Stimulated activated CD8-positive, alpha-beta memory T cell treated with anti-CD3 and anti-CD28 coated beads, Interleukin-15, amount 100 ng/mL, for 48 hours (primary cell): ENCODE measurements around the gene TRIP10.
"Not testable (repeated sequence)": the region's sequence is repeated elsewhere in the genome, so short reads cannot be mapped to it uniquely, and the experiment has no call there.

Source experiments
- DNase-seq, 2 donors: peaks; one replicate each; pipeline ENCODE4 v3.0.0-alpha.2; 2020; ENCODE audit warnings: low read depth in 2 of 2

TRIP10 gene

GRCh38 chr19:6740589-6741343 is 1.3 kb downstream of the TRIP10 start:
- no peak for DNase-seq

GRCh38 chr19:6743066-6743465 is 3.6 kb downstream of the TRIP10 start:
- DNase-seq, result no peak

GRCh38 chr19:6743714-6744380 is 4.4 kb downstream of the TRIP10 start:
- no peak for DNase-seq

DNA sequence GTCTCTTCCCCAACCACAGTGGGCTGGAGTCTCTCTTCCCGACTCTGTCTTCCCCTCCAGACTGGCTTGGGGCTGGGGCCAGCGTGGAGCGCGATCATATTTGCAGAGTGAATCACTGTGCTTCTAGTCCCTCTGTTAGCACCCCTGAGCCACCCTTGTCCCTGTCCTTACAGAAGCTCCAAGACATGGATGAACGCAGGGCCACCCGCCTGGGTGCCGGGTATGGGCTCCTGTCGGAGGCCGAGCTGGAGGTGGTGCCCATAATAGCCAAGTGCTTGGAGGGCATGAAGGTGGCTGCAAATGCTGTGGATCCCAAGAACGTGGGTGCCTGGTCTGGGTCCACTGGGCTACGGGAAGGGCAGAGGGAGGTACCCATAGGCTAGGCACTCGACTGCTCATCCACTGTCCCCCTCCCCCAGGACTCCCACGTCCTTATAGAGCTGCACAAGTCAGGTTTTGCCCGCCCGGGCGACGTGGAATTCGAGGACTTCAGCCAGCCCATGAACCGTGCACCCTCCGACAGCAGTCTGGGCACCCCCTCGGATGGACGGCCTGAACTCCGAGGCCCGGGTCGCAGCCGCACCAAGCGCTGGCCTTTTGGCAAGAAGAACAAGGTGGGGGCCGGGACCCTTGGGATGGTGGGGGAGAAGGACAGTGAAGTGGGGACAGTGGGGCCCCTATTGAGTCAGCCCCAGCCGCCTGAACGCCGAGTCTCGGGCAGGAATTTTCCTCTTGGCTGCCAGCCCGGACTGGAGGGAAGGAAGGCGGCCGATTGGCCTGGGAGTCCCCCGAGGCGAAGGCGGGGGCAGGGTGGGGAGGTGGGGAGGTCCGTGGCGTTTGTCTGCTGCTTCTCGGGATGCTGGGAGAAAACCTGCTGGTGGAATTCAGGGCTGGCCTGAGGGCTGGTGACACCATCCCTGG is 5.2 kb downstream of the TRIP10 start:
- no peak for DNase-seq

DNA sequence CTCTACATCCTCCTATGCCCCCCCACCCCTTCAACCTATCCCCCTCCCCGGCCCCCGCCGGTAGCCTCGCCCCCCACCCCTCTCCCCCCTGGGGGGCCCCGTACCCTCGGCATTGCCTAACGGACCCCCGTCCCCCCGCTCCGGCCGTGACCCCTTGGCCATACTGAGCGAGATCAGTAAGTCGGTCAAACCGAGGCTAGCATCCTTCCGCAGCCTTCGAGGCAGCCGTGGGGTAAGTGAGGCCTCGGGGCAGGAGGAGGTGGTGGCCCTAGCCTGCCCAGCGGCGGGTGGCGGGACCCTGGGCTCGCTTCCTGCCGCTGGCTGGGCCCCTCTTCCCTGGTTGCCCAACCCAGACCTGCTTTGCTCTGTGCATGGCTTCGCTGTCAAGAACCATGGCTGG is 6.5 kb downstream of the TRIP10 start:
- no peak for DNase-seq

DNA sequence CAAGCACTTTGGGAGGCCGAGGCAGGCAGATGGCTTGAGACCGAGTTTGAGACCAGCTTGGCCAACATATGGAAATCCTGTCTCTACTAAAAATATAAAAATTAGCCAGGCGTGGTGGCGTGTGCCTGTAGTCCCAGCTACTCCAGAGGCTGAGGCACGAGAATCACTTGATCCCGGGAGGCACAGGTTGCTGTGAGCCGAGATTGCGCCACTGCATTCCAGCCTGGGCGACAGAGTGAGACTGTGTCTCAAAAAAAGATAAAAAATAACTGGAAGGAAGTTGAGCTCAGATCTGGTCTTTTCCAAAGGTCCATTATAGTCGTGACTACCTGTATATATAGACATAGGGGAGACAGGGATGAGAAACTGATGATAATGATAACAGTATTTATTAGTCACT is 9.1 kb downstream of the TRIP10 start:
- DNase-seq, result not testable (repeated sequence)

DNA sequence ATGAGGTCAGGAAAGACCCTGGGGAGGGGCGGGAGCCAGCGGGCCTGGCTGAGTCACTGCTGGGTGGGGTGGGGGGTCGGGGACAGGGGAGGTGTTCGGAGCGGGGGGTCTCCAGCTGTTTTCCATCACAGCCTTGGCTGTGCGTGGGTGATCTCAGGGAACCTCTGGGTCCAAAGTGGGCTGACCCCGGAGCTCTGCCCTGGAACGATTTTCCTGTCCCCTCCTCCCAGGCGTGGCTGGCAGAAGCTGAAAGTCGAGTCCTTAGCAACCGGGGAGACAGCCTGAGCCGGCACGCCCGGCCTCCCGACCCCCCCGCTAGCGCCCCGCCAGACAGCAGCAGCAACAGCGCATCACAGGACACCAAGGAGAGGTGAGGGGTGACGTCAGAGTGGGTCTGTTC is 10.6 kb downstream of the TRIP10 start:
- DNase-seq, result no peak

- no peak for DNase-seq
Measured at GRCh38 chr19:6751189-6751588, 11.7 kb downstream of the TRIP10 start.

- DNase-seq, result no peak
Measured at GRCh38 chr19:6752256-6753177, 13.0 kb downstream of the TRIP10 start.

- DNase-seq, result peak; percentile 73 to 78
Measured at GRCh38 chr19:6753178-6754031, 13.9 kb downstream of the TRIP10 start.

DNA sequence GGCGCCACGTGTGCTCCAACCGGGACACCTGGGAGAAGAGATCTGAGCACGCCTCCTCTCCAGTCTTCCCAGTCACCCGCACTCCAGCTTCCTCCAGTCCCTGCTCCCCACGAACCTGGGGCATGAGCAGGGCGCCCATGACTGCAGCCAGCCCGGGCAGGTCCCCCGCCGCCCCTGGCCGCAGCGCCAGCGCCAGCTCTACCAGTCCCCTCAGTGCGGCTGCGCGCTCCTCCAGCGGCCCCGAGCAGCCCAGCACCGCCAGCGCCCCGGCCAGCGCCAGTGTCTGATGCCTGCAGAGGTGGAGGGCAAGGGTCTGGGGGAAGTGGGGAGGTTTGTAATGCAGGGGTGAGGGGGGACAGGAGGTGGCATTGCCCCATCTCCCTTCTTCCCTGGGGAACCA is 14.7 kb downstream of the TRIP10 start:
- no peak for DNase-seq

DNA sequence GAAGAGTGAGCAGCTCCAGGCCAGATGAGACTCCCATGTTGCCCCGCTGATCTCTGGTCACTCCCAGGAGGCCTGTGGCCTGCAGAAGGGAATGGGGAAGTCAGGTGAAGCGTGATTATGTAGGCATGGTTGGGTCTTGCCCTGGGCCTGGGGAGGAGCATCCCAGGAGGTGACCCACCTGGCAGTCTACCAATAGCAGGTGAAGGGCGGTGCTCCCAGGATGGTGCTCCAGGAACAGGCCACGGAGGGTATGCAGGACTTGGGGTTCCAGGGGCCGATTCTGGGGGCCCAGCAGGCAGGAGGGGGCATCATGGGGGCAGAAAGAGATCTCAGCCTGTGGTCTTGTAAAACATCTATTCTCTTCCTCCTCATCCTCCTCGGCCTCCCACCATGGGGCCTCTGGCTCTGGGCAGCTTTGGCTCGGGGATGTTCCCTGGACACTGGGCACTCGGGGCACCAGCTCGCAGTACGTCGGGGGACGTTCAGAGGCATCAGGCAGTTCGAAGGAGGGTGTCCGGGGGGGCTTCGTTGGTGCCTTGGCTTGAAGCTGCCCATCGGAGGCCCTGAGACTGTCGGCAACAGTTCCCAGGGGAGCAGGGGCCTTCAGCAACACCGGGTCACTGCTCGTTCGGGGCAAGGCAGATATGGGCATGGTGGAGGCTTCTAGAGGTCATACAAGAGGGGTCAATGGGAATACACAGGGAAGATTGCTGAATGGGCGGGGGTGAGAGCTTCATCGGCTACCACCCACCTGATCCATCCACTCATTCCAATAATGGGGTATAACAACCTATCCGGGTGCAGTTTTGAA is 15.4 kb downstream of the TRIP10 start:
- no peak for DNase-seq

GRCh38 chr19:6760606-6761005 is 21.1 kb downstream of the TRIP10 start:
- no peak for DNase-seq

DNA sequence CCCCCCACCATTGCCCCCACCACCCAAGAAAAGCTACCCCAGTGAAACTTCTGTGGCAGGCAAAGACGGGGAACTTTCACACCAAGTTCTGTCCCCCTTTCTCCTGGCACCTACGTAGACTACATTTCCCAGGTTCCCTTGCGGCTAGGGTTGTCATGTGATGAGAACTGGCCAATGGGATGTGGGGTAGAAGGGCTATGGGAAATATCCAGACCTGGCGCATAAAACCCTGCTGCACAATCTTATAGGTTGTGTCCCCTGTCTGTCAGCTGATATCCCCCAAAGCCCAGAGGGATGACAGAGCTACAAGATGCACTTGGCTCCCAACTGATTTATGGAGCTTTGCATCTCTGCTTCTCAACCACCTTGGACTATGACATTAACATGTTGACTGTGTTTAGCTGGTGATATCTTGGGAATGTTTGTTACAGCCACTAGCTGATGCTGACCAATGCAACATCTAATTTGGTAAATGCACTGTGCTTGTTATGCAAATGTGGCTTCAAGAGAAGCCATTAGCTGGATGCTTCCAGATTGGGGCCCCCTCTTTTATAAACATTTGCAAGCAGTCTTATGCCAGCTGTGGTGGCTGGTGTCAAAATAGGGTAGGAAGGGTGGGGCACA is 21.7 kb downstream of the TRIP10 start:
- no peak for DNase-seq

DNA sequence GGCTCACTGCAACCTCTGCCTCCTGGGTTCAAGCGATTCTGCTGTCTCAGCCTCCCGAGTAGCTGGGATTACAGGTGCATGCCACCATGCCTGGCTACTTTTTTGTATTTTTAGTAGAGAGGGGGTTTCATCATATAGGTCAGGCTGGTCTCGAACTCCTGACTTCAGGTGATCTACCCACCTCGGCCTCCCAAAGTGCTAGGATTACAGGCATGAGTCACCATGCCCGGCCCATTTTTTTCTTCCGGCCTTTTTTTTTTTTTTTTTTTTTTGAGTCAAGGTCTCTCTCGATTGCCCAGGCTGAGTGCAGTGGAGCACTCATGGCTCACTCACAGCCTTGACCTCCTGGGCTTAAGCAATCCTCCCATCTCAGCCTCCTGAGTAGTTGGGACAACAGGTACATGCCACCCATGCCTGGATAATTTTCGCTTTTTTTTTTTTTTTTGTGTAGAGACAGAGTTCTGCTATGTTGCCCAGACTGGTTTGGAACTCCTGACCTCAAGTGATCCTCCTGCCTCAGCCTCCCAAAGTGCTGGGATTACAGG is 22.8 kb downstream of the TRIP10 start:
- not testable (repeated sequence) for DNase-seq

GRCh38 chr19:6765738-6766356 is 26.4 kb downstream of the TRIP10 start:
- DNase-seq, result no peak

GRCh38 chr19:6766357-6767080 is 27.0 kb downstream of the TRIP10 start:
- DNase-seq, result no peak

DNA sequence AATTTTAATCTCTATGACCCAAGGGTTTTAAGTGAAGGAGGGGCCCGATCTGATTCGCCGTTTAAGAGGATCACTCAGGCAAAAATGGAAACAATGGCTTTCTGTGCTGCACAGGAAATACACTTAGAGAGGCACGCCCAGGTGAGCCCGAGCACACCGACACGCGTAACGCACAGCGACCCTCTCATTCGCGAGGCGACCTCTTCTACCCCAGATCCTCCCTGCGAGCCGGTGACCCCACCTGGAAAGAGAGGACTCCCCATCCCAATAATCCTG is 27.5 kb downstream of the TRIP10 start:
- DNase-seq, result no peak
